A673 (cell line): ENCODE data around the gene CHIA. TPM values are rescaled to one million over a fixed set of nuclear protein-coding genes. Genes with fewer than 3 reads are reported as not detected.

Experiments used
- BruUV-seq: library from RNA; stranded (reverse); fragments of 400-500 nt; replicated peaks from 2 replicates; lab custom pipeline; 2021; lab: Mats Ljungman, UMichigan
- CTCF ChIA-PET: fragments of 300-600 bp; sonication (Branson Sonifier 250); formaldehyde crosslinking; loops from one replicate; lab custom pipeline; 2022; ENCODE audit warnings: antibody characterized with exemption; lab: Charles Lee
- POLR2A ChIA-PET: fragments of 300-600 bp; sonication (Branson Sonifier 250); formaldehyde crosslinking; loops from one replicate; lab custom pipeline; 2022; ENCODE audit warnings: antibody characterized with exemption; ENCODE audit not compliant: low non-redundant PET; lab: Charles Lee
- DNase-seq: peaks from one replicate; pipeline ENCODE4 v3.0.0-alpha.2; 2015; ENCODE audit warnings: low spot score
- H3K27ac ChIP-seq: fragments of 200-600 bp; sonication (generic); 2 replicates; pipeline ENCODE4 v1.5.1; 2016; ENCODE audit warnings: mixed run types, low read depth, mild to moderate bottlenecking, mixed read lengths, antibody characterized with exemption, low read length; ENCODE audit not compliant: poor library complexity, severe bottlenecking
- H3K27me3 ChIP-seq: fragments of 200-600 bp; sonication (generic); replicated peaks from 2 replicates; pipeline ENCODE4 v1.6.1; 2017; ENCODE audit warnings: mixed run types, low read depth, mild to moderate bottlenecking, mixed read lengths, antibody characterized with exemption, low read length; ENCODE audit not compliant: insufficient read depth, poor library complexity
- H3K36me3 ChIP-seq: fragments of 200-600 bp; sonication (generic); 2 replicates; pipeline ENCODE4 v1.6.1; 2016; ENCODE audit warnings: mixed run types, mild to moderate bottlenecking, mixed read lengths, antibody characterized with exemption, low read length; ENCODE audit not compliant: insufficient read depth, poor library complexity, severe bottlenecking
- H3K4me1 ChIP-seq: fragments of 200-600 bp; sonication (generic); 2 replicates; pipeline ENCODE4 v1.6.1; 2017; ENCODE audit warnings: mixed run types, mild to moderate bottlenecking, mixed read lengths, antibody characterized with exemption, low read length; ENCODE audit not compliant: insufficient read depth, poor library complexity, severe bottlenecking
- H3K4me3 ChIP-seq: fragments of 200-600 bp; sonication (generic); 2 replicates; pipeline ENCODE4 v1.5.1; 2016; ENCODE audit warnings: low read depth, mixed run types, mild to moderate bottlenecking, mixed read lengths, low read length; ENCODE audit not compliant: poor library complexity, severe bottlenecking
- H3K9me3 ChIP-seq: fragments of 200-600 bp; sonication (generic); 2 replicates; pipeline ENCODE4 v1.6.1; 2016; ENCODE audit warnings: mixed run types, low read depth, mild to moderate bottlenecking, mixed read lengths, antibody characterized with exemption, low read length; ENCODE audit not compliant: poor library complexity, severe bottlenecking
- EZH2 ChIP-seq: fragments of 200-600 bp; sonication (generic); IDR thresholded peaks from 2 replicates; pipeline ENCODE4 v1.6.1; 2017; ENCODE audit warnings: borderline replicate concordance, low read depth, mild to moderate bottlenecking, mixed read lengths, antibody characterized with exemption, low read length; ENCODE audit not compliant: poor library complexity, severe bottlenecking
- intact Hi-C: fragments of 100-400 bp; cut with micrococcal nuclease; formaldehyde crosslinking; loops from one replicate; pipeline ENCODE4 v1.10.0; 2022; ENCODE audit not compliant: unreplicated experiment
- total RNA-seq: library from RNA; stranded (reverse); gene quantifications from 2 replicates; pipeline ENCODE4 v1.2.3, GENCODE V29; 2021
- TF ChIP-seq, protein P1 (sequence below): fragments of 300-800, 200-600 bp; sonication (generic); conservative IDR thresholded peaks from 2 replicates; pipeline ENCODE4 v1.5.1; 2017; ENCODE audit warnings: low read depth, mild to moderate bottlenecking, antibody characterized with exemption, low read length, moderate library complexity, mixed read lengths

The CHIA gene
- total RNA-seq, 1 experiment from 2014 or later = not detected

DNA sequence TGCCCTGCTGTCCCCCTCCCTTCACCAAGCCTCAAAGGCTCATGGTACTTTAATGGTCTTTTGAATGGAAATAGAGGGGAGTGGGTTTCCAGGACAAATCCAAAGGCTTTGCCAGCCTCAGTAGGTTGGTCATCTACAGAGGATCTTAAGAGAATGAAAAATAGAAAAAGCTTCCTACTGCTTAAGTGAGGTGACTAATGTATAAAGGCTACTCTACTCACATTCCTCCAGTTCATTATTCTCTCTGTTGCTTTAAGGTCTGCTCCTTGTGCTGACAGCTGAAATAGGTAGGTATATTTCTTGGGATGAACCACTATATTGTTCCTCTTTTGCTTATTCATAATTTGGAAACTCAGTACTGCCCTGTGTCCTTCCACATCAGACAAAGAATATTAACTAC lies 10.4 kb upstream of the CHIA start:
- intact Hi-C loops = no loop called here
- H3K4me1 ChIP-seq = no peaks in the 10 kb centered on the region
- TF ChIP-seq, protein P1, sequence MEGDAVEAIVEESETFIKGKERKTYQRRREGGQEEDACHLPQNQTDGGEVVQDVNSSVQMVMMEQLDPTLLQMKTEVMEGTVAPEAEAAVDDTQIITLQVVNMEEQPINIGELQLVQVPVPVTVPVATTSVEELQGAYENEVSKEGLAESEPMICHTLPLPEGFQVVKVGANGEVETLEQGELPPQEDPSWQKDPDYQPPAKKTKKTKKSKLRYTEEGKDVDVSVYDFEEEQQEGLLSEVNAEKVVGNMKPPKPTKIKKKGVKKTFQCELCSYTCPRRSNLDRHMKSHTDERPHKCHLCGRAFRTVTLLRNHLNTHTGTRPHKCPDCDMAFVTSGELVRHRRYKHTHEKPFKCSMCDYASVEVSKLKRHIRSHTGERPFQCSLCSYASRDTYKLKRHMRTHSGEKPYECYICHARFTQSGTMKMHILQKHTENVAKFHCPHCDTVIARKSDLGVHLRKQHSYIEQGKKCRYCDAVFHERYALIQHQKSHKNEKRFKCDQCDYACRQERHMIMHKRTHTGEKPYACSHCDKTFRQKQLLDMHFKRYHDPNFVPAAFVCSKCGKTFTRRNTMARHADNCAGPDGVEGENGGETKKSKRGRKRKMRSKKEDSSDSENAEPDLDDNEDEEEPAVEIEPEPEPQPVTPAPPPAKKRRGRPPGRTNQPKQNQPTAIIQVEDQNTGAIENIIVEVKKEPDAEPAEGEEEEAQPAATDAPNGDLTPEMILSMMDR = no peak
- TF ChIP-seq EZH2 = no peak
- no peak overlapping the region for H3K4me3 ChIP-seq
- BruUV-seq = no TSS peak
- H3K9me3 ChIP-seq = no peaks in the 10 kb centered on the region
- H3K36me3 ChIP-seq = no peaks in the 10 kb centered on the region
- POLR2A ChIA-PET = no interaction called here
- CTCF ChIA-PET = no interaction called here
- no peak for DNase-seq
- peaks cover under 1% of the 10 kb centered on the region for H3K27me3 ChIP-seq
- no peak overlapping the region for H3K27ac ChIP-seq

GRCh38 chr1:111281411-111281810 lies 9.2 kb upstream of the CHIA start:
- H3K36me3 ChIP-seq = no peaks in the 10 kb centered on the region
- H3K27ac ChIP-seq = no peak overlapping the region
- H3K9me3 ChIP-seq = no peaks in the 10 kb centered on the region
- TF ChIP-seq, protein P1 = no peak
- TF ChIP-seq EZH2 = no peak
- no peaks in the 10 kb centered on the region for H3K4me1 ChIP-seq
- no peak overlapping the region for H3K4me3 ChIP-seq
- POLR2A ChIA-PET = no interaction called here
- no peak for DNase-seq
- CTCF ChIA-PET = no interaction called here
- intact Hi-C loops = no loop called here
- no TSS peak for BruUV-seq
- peaks cover 12% of the 10 kb centered on the region for H3K27me3 ChIP-seq

DNA sequence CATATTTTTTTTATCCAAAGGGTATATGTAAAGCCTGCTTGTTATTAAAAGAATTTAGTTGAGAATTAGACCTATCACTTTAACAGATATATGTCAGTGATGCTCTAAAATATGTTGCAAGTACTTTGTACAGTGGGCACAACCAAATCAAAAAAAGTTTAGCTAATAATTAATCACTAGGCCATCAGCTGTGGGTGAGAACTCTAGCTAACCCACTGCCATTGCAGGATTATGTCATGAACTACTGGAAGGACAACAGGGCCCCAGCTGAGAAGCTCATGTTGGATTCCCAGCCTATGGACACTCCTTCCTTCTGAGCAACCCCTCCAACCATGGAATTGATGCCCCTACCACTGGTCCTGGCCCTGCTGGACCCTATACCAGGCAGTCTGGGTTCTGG lies 6.8 kb upstream of the CHIA start:
- Histone ChIP-seq H3K4me3 (no peak overlapping the region), H3K36me3 (no peaks in the 10 kb centered on the region), H3K4me1 (no peaks in the 10 kb centered on the region), H3K27ac (no peak overlapping the region), H3K27me3 (peaks cover 35% of the 10 kb centered on the region), H3K9me3 (no peaks in the 10 kb centered on the region)
- intact Hi-C loops = no loop called here
- no peak for DNase-seq
- POLR2A ChIA-PET = no interaction called here
- no TSS peak for BruUV-seq
- TF ChIP-seq, protein P1 = no peak
- TF ChIP-seq EZH2 = no peak
- CTCF ChIA-PET = no interaction called here
